NAMALWA (cell line): Measurements from ENCODE around the gene MYO1D.

ENCODE experiments used
- DNase-seq: peaks from one replicate; pipeline ENCODE4 v3.0.0-alpha.2; 2015; ENCODE audit warnings: low spot score

The MYO1D gene

GRCh38 chr17:32568705-32569104, 308.2 kb downstream of the MYO1D start:
- DNase-seq = no peak

- DNase-seq = no peak
Measured at GRCh38 chr17:32567511-32567910, 309.4 kb downstream of the MYO1D start.

- no peak for DNase-seq
Measured at GRCh38 chr17:32567086-32567485, 309.8 kb downstream of the MYO1D start.

GRCh38 chr17:32566303-32566702, 310.6 kb downstream of the MYO1D start:
- no peak for DNase-seq

GRCh38 chr17:32565401-32565800, 311.5 kb downstream of the MYO1D start:
- no peak for DNase-seq

GRCh38 chr17:32564325-32564724, 312.6 kb downstream of the MYO1D start:
- no peak for DNase-seq

GRCh38 chr17:32563583-32563982, 313.3 kb downstream of the MYO1D start:
- DNase-seq = no peak

- DNase-seq = peak; percentile 81
Measured at GRCh38 chr17:32558997-32559650, 317.8 kb downstream of the MYO1D start.

GRCh38 chr17:32558326-32558955, 318.5 kb downstream of the MYO1D start:
- DNase-seq = peak; percentile 53

- no peak for DNase-seq
Measured at GRCh38 chr17:32555611-32556310, 321.2 kb downstream of the MYO1D start.

- no peak for DNase-seq
Measured at GRCh38 chr17:32553168-32553567, 323.8 kb downstream of the MYO1D start.

GRCh38 chr17:32552280-32552679, 324.6 kb downstream of the MYO1D start:
- no peak for DNase-seq

- DNase-seq = no peak
Measured at GRCh38 chr17:32551186-32551955, 325.6 kb downstream of the MYO1D start.

GRCh38 chr17:32549559-32549958, 327.4 kb downstream of the MYO1D start:
- DNase-seq = no peak

GRCh38 chr17:32546031-32546444, 330.9 kb downstream of the MYO1D start:
- no peak for DNase-seq

- no peak for DNase-seq
Measured at GRCh38 chr17:32542186-32542585, 334.7 kb downstream of the MYO1D start.

- DNase-seq = no peak
Measured at GRCh38 chr17:32541640-32542039, 335.3 kb downstream of the MYO1D start.

- DNase-seq = no peak
Measured at GRCh38 chr17:32536736-32537643, 339.9 kb downstream of the MYO1D start.

GRCh38 chr17:32533296-32533695, 343.6 kb downstream of the MYO1D start:
- DNase-seq = no peak

GRCh38 chr17:32529604-32530003, 347.3 kb downstream of the MYO1D start:
- no peak for DNase-seq

- DNase-seq = no peak
Measured at GRCh38 chr17:32528825-32529224, 348.1 kb downstream of the MYO1D start.
